Spinal cord (tissue), 10 donors: Measurements from ENCODE around the gene MTF1. TPM values are rescaled to one million over a fixed set of nuclear protein-coding genes. Genes with fewer than 3 reads are reported as not detected.

Source experiments
- DNase-seq, 6 donors: peaks; one replicate each; pipeline versions ENCODE4 v3.0.0 to v3.0.0-alpha.2; 2013 to 2015; ENCODE audit warnings: low spot score in 6 of 6, low read depth in 4 of 6
- H3K27ac ChIP-seq: one replicate; pipeline ENCODE4 v1.5.1; 2013; ENCODE audit warnings: low read depth, low read length, control low read depth
- H3K27me3 ChIP-seq: one replicate; pipeline ENCODE4 v1.6.1; 2013; ENCODE audit warnings: low read length; ENCODE audit not compliant: control insufficient read depth, insufficient read depth
- H3K36me3 ChIP-seq: one replicate; pipeline ENCODE4 v1.6.1; 2013; ENCODE audit warnings: low read length; ENCODE audit not compliant: control insufficient read depth, insufficient read depth
- H3K4me1 ChIP-seq: one replicate; pipeline ENCODE4 v1.6.1; 2013; ENCODE audit warnings: low read length; ENCODE audit not compliant: control insufficient read depth, insufficient read depth
- H3K4me3 ChIP-seq: one replicate; pipeline ENCODE4 v1.5.1; 2013; ENCODE audit warnings: low read depth, low read length, control low read depth
- H3K9me3 ChIP-seq: one replicate; pipeline ENCODE4 v1.6.1; 2013; ENCODE audit warnings: low read length; ENCODE audit not compliant: control insufficient read depth, insufficient read depth
- WGBS: methylation state at CpG from one replicate; pipeline ENCODE4 v1.1.5; 2013; ENCODE audit warnings: missing lambda C conversion rate; ENCODE audit not compliant: insufficient coverage; 5-methylcytosine and 5-hydroxymethylcytosine counted together
- polyA plus RNA-seq, 2 donors: library from polyadenylated mRNA; unstranded; fragments of 120-200 nt; gene quantifications; one replicate each; pipeline ENCODE4 v1.2.1, GENCODE V29; 2013; ENCODE audit not compliant: insufficient read length in 2 of 2
- total RNA-seq, 2 donors: library from RNA; depleted of rRNA in 1 of 2; stranded (reverse); fragments of 120-200 nt in 1 of 2; fragments of >200 nt in 1 of 2; gene quantifications; one replicate each; pipeline versions ENCODE4 v1.2.3 to v1.2.4, GENCODE V29; 2013 to 2014
- donor health status: healthy.

The MTF1 gene
- total and polyA plus RNA-seq, 4 donors: 3.1 to 8.6 (median 5.9) TPM

DNA sequence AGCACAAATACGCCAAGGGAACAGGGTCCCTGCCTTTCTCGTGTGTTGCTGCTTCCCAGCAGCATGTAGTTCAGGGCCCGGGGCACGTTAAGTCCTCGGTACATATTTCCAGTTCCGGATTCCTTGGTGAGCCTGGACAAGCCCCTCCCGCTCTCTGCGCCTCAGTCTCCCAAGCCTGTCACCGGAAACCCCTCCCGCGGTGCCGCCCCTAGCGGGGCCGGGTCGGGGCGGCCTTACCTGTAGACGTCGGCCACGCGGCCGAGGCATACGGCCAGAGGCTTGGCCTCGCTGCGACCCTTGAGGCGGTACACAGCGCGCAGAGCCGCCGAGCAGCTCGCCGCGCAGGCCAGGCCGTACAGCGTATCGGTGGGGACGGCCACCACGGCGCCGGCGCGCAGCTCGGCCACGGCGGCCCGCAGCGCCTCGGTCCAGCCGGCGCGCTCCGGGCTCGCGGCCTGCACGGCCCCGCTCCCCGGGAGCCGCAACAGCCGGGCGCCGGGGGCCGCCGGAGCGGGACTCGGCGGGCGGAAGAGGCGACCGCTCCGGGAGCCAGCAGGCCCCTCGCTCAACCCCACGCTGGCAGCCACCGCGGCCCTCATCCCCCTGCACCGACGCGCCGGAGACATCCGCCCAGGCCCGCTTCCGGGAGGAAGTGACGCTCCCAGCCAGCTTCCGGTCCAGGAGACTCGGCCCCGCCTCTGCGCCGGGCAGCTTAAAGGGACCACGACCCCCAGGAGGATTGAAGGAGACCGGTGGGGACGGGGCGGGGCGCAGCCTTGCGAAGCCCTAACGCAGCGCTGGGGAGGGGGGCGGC is 51.6 kb downstream of the MTF1 start, which contains the start of the genes C1orf122 and YRDC:
Gene C1orf122, plus strand, starts transcription at position 236 of the 814 bp plus-strand sequence. CDS start 615 bp downstream, outside the sequence.
Gene YRDC, minus strand, starts transcription at position 654 of the 814 bp plus-strand sequence. Its CDS starts 28 bp downstream, at position 626.
- no peaks in the 10 kb centered on the region for H3K9me3 ChIP-seq
- under 1% methylated on average over 89 of the region's 95 CpGs for WGBS
- DNase-seq: peak; percentile 74 to 98 (median 92)
- peaks cover 29% of the 10 kb centered on the region for H3K36me3 ChIP-seq
- no peaks in the 10 kb centered on the region for H3K27me3 ChIP-seq
- H3K27ac ChIP-seq: peak within 1 kb of the TSS; percentile 95
- peak within 1 kb of the TSS; percentile 70 for H3K4me3 ChIP-seq
- H3K4me1 ChIP-seq: peaks cover 23% of the 10 kb centered on the region

DNA sequence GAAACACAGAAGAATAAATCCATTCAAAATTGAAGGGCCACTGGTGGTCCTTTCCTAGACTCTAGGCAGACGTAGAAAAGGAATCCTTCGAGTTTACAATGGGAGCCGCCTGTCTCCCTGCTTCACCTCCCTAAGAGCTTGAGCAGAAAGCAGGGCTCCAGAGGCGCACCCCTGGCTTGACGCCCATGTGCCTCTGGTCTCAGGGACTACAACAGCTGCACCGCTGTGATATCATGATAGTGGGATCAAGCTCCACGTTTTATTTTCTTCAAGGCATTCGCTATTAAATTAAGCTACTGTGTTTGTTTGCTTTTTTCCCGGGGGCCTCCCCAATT is 52.2 kb downstream of the MTF1 start:
- Histone ChIP-seq H3K9me3 (no peaks in the 10 kb centered on the region), H3K4me3 (peak overlapping the region; percentile 70), H3K27me3 (no peaks in the 10 kb centered on the region), H3K36me3 (peaks cover 34% of the 10 kb centered on the region), H3K27ac (no peak overlapping the region), H3K4me1 (peaks cover 23% of the 10 kb centered on the region)
- 18% methylated on average over 8 of the region's 9 CpGs for WGBS
- no peak for DNase-seq

DNA sequence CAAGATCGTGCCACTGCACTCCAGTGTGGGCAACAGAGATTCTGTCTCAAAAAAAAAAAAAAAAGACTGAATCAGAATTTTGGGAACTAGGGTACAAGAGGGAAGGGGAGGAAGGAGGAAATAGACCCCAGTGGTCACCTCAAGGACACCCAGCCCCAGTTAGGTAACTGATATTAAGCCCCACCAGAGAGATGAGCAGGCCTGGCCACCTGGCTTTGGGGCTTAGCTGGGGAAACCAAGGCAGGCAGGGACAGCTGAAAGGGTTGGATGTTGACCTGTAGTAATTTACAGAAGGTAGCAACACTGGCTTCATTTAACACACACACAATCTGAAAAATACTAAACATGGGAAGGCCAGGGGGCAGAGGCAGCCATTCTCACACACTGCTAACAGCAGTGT is 57.0 kb downstream of the MTF1 start:
- WGBS: 83% methylated on average over 1 of the region's 1 CpG
- no peaks in the 10 kb centered on the region for H3K9me3 ChIP-seq

DNA sequence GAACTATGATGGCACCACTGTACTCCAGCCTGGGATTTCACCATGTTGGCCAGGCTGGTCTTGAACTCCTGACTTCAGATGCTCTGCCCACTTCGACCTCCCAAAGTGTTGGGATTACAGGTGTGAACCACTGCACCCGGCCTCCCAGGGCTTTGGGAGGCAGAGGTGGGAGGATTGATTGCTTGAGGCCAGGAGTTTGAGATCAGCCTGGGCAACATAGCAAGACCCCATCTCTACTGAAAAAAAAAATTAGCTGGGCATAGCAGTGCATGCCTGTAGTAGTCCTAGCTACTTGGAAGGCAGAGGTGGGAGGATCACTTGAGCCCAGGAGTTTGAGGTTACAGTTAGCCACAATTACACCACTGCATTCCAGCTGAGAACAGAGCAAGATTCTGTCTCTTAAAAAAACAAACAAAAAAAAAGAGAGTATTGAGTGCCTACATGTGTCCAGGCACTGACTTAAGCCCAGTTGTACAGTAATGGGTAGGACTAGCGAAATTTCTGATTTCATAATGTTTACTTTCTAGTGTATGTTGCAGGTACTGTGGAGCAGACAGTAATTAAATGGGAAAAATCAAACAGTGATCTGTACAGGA is 61.5 kb downstream of the MTF1 start:
- H3K4me3 ChIP-seq: no peak overlapping the region
- H3K9me3 ChIP-seq: no peaks in the 10 kb centered on the region
- peaks cover 54% of the 10 kb centered on the region for H3K36me3 ChIP-seq
- no peaks in the 10 kb centered on the region for H3K27me3 ChIP-seq
- DNase-seq: no peak
- 93% methylated on average over 3 of the region's 3 CpGs for WGBS
- H3K4me1 ChIP-seq: peaks cover 25% of the 10 kb centered on the region
- no peak overlapping the region for H3K27ac ChIP-seq

More for the DNA sequence above, 57.0 kb downstream of the MTF1 start:
- no peak overlapping the region for H3K4me3 ChIP-seq
- peaks cover 74% of the 10 kb centered on the region for H3K36me3 ChIP-seq
- H3K4me1 ChIP-seq: peaks cover 10% of the 10 kb centered on the region
- H3K27ac ChIP-seq: no peak overlapping the region
- no peak for DNase-seq
- H3K27me3 ChIP-seq: no peaks in the 10 kb centered on the region

GRCh38 chr1:37795340-37796125 is 63.9 kb downstream of the MTF1 start:
- 31% methylated on average over 21 of the region's 22 CpGs for WGBS

DNA sequence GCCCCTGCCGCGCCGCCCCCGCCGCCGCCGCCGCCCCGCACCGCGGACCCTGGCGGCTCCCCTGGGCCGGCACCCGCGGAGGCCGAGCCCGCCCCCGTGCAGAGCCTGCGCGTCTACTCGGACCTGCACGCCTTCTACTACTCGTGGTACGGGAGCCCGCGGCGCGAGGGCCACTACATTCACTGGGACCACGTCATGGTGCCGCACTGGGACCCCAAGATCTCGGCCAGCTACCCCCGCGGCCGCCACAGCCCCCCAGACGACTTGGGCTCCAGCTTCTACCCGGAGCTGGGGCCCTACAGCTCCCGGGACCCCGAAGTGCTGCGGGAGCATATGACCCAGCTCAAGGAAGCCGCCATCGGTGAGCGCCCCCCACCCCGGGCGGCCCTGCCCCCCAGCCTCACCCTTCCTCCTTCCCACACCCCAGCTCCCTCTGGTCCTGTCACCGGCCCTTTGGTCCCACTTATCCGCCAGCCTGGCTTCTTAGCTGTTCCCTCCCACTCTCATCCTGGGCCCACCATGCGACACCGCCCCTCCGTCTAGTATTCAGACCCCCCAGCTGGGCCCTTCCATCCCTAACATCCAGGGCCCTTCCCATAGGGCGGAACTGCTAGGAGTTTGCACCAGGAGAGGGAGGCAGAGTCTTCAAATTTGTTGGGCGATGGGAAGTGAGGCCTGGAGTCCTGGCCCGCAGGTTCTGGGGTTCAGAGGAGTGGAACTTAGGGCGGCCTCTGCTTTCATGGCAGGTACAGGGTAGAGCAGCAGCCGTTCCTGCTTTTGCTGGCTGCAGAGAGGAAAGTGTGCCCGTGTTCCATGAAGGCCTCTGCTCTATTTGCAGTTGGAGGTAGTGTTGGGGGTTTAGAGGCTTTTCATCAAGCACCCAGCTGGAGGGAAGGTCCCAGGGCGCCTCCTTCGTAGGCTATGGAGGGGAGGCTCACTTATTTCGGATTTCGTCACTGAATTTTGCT is 64.7 kb downstream of the MTF1 start:
- Histone ChIP-seq H3K9me3 (no peaks in the 10 kb centered on the region), H3K4me1 (peaks cover 26% of the 10 kb centered on the region), H3K27ac (no peak overlapping the region), H3K27me3 (no peaks in the 10 kb centered on the region), H3K36me3 (peaks cover 31% of the 10 kb centered on the region), H3K4me3 (peak overlapping the region; percentile 29)
- peak in 2 of 6 donors; percentile 52 to 55 for DNase-seq
- 6% methylated on average over 56 of the region's 59 CpGs for WGBS

More at GRCh38 chr1:37795340-37796125, 63.9 kb downstream of the MTF1 start:
- H3K9me3 ChIP-seq: no peaks in the 10 kb centered on the region
- peaks cover 26% of the 10 kb centered on the region for H3K4me1 ChIP-seq
- peak overlapping the region; percentile 29 for H3K4me3 ChIP-seq
- no peak overlapping the region for H3K27ac ChIP-seq
- no peaks in the 10 kb centered on the region for H3K27me3 ChIP-seq
- H3K36me3 ChIP-seq: peaks cover 39% of the 10 kb centered on the region
- DNase-seq: peak in 2 of 6 donors; percentile 29 to 60

DNA sequence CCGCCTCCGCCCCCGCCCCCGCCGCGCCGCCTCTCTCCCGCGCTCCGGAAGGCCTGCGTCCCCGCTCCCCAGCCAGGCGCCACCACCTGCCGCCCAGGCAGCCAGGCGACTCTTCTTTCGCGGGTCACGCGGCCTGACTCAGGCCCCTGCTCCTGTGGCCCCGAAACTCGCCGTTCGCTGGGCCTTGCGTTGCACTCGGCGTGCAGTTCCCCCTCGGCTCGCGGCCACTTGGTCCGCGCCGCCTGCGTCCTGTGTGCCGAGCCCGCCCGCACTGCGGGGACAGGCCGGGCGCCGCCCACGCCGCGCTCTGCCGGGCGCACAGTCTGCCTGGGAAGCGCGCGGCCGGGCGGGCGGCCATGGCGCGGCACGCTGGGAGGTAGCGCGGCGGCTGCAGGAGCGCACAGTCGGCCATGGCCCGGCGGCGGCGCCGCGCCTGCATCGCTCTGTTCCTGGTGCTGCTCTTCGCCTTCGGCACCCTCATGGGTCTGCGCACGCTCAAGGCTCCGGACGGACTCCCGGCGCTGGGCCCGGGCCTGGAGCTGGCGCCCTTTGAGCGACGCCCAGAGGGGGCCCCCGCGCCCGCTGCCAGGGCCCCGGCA is 65.5 kb downstream of the MTF1 start, which contains the start of gene MANEAL:
Gene MANEAL, plus strand, starts transcription at position 75 of the 599 bp plus-strand sequence. Its CDS starts 336 bp downstream, at position 411.
- Histone ChIP-seq H3K9me3 (no peaks in the 10 kb centered on the region), H3K36me3 (peaks cover 23% of the 10 kb centered on the region), H3K27ac (no peak within 1 kb of the TSS), H3K4me1 (peaks cover 26% of the 10 kb centered on the region), H3K27me3 (no peaks in the 10 kb centered on the region), H3K4me3 (peak within 1 kb of the TSS; percentile 35)
- DNase-seq: peak in 3 of 6 donors; percentile 46 to 88 (median 88)
- WGBS: under 1% methylated on average over 81 of the region's 82 CpGs

DNA sequence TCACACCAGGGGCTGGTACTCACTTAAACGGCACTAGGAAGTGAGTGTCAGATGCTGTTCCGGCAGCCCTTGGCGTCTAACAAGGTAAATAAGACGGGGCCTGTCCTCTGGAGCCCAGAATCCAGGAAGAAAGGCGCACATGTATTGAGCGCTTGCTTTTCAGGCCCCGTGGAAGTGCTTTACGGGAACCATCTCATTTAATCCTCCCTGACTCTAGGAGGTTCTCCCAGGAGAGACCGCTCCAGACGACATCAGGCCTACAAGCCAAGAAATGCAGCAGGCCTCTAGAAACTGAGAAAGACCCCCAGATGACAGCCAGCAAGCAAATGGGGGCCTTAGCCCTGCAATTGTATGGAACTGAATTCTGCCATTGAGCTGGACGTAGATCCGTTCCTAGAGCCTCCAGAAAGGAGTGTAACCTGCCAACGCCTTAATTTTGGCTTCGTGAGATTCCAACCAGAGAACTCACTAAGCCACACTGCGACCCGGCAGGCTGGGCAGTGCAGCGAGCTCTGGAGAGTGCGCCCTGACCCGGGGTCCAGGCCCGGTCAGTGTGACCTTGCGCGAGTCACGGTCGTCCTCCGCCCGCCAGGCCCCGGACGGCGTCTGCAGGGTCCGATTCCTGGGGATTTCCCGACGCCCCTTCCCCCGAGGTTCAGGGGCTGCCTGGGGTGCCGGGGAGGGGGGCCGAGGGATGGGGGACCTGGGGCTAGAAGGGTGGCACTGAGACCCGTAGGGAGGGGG is 66.3 kb downstream of the MTF1 start:
- H3K4me3 ChIP-seq: peak overlapping the region; percentile 35

More for the DNA sequence above, 66.3 kb downstream of the MTF1 start:
- 27% methylated on average over 24 of the region's 36 CpGs for WGBS
- peak in 2 of 6 donors; percentile 13 to 39 for DNase-seq
- Histone ChIP-seq H3K27ac (no peak overlapping the region), H3K36me3 (peaks cover 15% of the 10 kb centered on the region), H3K27me3 (no peaks in the 10 kb centered on the region), H3K4me1 (peaks cover 26% of the 10 kb centered on the region), H3K9me3 (no peaks in the 10 kb centered on the region)
